GM12878 (cell line): ENCODE data around the gene OR10H1.

ENCODE experiments used
- POLR2A ChIP-seq: IDR thresholded peaks from 2 replicates; pipeline ENCODE4 v1.6.1; 2011; ENCODE audit warnings: low read depth, mild to moderate bottlenecking, low read length
- TF ChIP-seq, protein P1 (sequence below): fragments of 450-650 bp; formaldehyde crosslinking; IDR thresholded peaks from 2 replicates; pipeline ENCODE4 v1.5.0; 2022; ENCODE audit warnings: mild to moderate bottlenecking, missing genetic modification characterization

DNA sequence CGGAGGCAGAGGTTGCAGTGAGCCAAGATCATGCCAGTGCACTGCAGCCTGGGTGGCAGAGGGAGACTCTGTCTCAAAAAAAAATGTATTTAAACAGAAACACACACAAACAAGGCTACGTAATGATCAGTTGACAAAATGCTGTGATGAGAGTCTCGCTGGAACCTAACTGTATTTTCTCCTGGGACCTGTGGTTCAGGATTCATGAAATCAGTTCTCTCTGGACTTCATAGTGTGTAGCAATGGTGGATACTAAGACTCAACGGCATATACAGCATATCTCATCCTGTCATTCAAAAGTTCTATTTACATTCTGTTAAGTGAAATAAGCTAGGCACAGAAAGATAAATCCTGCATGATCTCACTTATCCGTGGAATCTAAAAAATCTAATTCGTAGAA lies 45.1 kb upstream of the OR10H1 start:
- TF ChIP-seq POLR2A: no peak
- TF ChIP-seq, protein P1, sequence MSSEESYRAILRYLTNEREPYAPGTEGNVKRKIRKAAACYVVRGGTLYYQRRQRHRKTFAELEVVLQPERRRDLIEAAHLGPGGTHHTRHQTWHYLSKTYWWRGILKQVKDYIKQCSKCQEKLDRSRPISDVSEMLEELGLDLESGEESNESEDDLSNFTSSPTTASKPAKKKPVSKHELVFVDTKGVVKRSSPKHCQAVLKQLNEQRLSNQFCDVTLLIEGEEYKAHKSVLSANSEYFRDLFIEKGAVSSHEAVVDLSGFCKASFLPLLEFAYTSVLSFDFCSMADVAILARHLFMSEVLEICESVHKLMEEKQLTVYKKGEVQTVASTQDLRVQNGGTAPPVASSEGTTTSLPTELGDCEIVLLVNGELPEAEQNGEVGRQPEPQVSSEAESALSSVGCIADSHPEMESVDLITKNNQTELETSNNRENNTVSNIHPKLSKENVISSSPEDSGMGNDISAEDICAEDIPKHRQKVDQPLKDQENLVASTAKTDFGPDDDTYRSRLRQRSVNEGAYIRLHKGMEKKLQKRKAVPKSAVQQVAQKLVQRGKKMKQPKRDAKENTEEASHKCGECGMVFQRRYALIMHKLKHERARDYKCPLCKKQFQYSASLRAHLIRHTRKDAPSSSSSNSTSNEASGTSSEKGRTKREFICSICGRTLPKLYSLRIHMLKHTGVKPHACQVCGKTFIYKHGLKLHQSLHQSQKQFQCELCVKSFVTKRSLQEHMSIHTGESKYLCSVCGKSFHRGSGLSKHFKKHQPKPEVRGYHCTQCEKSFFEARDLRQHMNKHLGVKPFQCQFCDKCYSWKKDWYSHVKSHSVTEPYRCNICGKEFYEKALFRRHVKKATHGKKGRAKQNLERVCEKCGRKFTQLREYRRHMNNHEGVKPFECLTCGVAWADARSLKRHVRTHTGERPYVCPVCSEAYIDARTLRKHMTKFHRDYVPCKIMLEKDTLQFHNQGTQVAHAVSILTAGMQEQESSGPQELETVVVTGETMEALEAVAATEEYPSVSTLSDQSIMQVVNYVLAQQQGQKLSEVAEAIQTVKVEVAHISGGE (CRISPR knock-in tag): no peak
